ENCODE results near the gene AGPAT3. TPM values are rescaled to one million over a fixed set of nuclear protein-coding genes. Genes with fewer than 3 reads are reported as not detected.
"Not testable (repeated sequence)": the region's sequence is repeated elsewhere in the genome, so short reads cannot be mapped to it uniquely, and the experiment has no call there.

The AGPAT3 gene
- polyA plus RNA-seq, 1 experiment = 36.1 TPM

DNA sequence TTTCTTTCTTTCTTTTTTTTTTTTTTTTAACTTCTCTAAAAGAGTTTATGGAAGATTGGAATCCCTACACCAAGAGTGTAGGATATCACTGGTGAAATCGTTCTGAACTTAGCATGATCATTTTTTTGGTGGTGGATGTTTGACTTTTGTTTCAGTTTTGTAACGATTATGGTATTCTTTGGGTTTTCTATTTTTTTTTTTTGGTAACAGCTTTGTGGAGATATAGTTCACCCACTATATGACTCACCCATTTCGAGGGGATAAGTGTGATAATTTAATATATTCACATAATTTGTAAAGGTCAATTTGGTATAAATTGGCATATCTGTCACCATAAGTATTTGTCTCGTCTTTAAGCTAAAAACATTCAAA is 29.2 kb downstream of the AGPAT3 start:
- POLR2A ChIA-PET = interaction anchor here (0.6 to 0.9 kb wide), 2 partner anchors 42 to 95 kb away, joined by 3 to 4 read pairs; no protein-coding TSS in a partner anchor
- no peak for TF ChIP-seq CTCF (IDR thresholded peaks at IDR 0.05; ENCODE audit: low read depth, low read length)
- no peak overlapping the region for H3K4me3 ChIP-seq (ENCODE audit: low read depth, low read length)
- DNase-seq (ENCODE audit: low read depth, low spot score) = no peak
- H3K27me3 ChIP-seq (ENCODE audit: control insufficient read depth, insufficient read depth, low read length) = no peaks in the 10 kb centered on the region
- CTCF ChIA-PET = interaction anchor here (0.5 to 0.6 kb wide), 2 partner anchors 104 to 900 kb away, joined by 3 read pairs; no protein-coding TSS in a partner anchor
- peaks cover 10% of the 10 kb centered on the region for H3K9me3 ChIP-seq (ENCODE audit: control insufficient read depth, insufficient read depth, low read length)
- no peak overlapping the region for H3K27ac ChIP-seq (ENCODE audit: low read depth, low read length)

DNA sequence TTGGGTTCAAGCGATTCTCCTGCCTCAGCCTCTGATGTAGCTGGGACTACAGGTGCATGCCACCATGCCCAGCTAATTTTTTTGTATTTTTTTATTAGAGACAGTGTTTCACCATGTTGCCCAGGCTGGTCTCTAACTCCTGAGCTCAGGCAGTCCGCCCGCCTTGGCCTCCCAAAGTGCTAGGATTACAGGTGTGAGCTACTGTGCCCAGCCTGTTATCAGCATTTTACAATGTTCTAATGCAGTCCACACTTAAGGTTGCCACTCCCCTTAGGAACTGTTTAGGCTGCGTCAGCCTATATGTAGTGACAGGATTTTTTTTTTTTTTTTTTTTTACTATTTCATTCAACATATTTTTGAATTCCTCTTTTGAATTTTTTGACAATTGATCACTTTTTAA is 30.2 kb downstream of the AGPAT3 start:
- Histone ChIP-seq H3K4me3 (ENCODE audit: low read depth, low read length) (no peak overlapping the region), H3K27ac (ENCODE audit: low read depth, low read length) (no peak overlapping the region), H3K27me3 (ENCODE audit: control insufficient read depth, insufficient read depth, low read length) (no peaks in the 10 kb centered on the region), H3K9me3 (ENCODE audit: control insufficient read depth, insufficient read depth, low read length) (peaks cover 14% of the 10 kb centered on the region)
- ChIA-PET CTCF (no interaction called here), POLR2A (no interaction called here)
- TF ChIP-seq CTCF (IDR thresholded peaks at IDR 0.05; ENCODE audit: low read depth, low read length) = no peak
- no peak for DNase-seq (ENCODE audit: low read depth, low spot score)

- POLR2A ChIA-PET = interaction anchor here (0.7 kb wide), 1 partner anchor 28 kb away, joined by 6 read pairs; no protein-coding TSS in a partner anchor
- DNase-seq (ENCODE audit: low read depth, low spot score); CTCF ChIA-PET; H3K27ac ChIP-seq (ENCODE audit: low read depth, low read length); H3K27me3 ChIP-seq (ENCODE audit: control insufficient read depth, insufficient read depth, low read length); H3K4me3 ChIP-seq (ENCODE audit: low read depth, low read length): not testable (repeated sequence)
- H3K9me3 ChIP-seq (ENCODE audit: control insufficient read depth, insufficient read depth, low read length) = peaks cover 14% of the 10 kb centered on the region
Observed at GRCh38 chr21:43896696-43897299, 31.8 kb downstream of the AGPAT3 start.

GRCh38 chr21:43899307-43900077 is 34.5 kb downstream of the AGPAT3 start:
- no peak for DNase-seq (ENCODE audit: low read depth, low spot score)
- ChIA-PET CTCF (interaction anchor here (0.5 kb wide), 1 partner anchor 77 kb away, joined by 3 read pairs; no protein-coding TSS in a partner anchor), POLR2A (no interaction called here)
- Histone ChIP-seq H3K4me3 (ENCODE audit: low read depth, low read length) (no peak overlapping the region), H3K27me3 (ENCODE audit: control insufficient read depth, insufficient read depth, low read length) (no peaks in the 10 kb centered on the region), H3K9me3 (ENCODE audit: control insufficient read depth, insufficient read depth, low read length) (peaks cover 4% of the 10 kb centered on the region; the same call in 1 of the 2 replicates), H3K27ac (ENCODE audit: low read depth, low read length) (no peak overlapping the region)
- no peak for TF ChIP-seq CTCF (IDR thresholded peaks at IDR 0.05; ENCODE audit: low read depth, low read length)

GRCh38 chr21:43900078-43900385 is 35.0 kb downstream of the AGPAT3 start:
- H3K9me3 ChIP-seq (ENCODE audit: control insufficient read depth, insufficient read depth, low read length) = peaks cover 4% of the 10 kb centered on the region; the same call in 1 of the 2 replicates
- ChIA-PET CTCF (interaction anchor here (0.5 kb wide), 1 partner anchor 76 kb away, joined by 3 read pairs; no protein-coding TSS in a partner anchor), POLR2A (no interaction called here)
- no peak for TF ChIP-seq CTCF (IDR thresholded peaks at IDR 0.05; ENCODE audit: low read depth, low read length)
- H3K27me3 ChIP-seq (ENCODE audit: control insufficient read depth, insufficient read depth, low read length) = no peaks in the 10 kb centered on the region
- H3K27ac ChIP-seq (ENCODE audit: low read depth, low read length) = no peak overlapping the region
- H3K4me3 ChIP-seq (ENCODE audit: low read depth, low read length) = no peak overlapping the region
- no peak for DNase-seq (ENCODE audit: low read depth, low spot score)

Measured in AG04450 (cell line).